ENCODE results near the gene LRRC37A2.
"Not testable (repeated sequence)": the region's sequence is repeated elsewhere in the genome, so short reads cannot be mapped to it uniquely, and the experiment has no call there.

LRRC37A2 gene

GRCh38 chr17:46512168-46512567, at the start of gene LRRC37A2:
Gene LRRC37A2 (plus strand): TSS chr17:46512468. CDS start chr17:46512713, 245 bp downstream.
- not testable (repeated sequence) for DNase-seq

DNA sequence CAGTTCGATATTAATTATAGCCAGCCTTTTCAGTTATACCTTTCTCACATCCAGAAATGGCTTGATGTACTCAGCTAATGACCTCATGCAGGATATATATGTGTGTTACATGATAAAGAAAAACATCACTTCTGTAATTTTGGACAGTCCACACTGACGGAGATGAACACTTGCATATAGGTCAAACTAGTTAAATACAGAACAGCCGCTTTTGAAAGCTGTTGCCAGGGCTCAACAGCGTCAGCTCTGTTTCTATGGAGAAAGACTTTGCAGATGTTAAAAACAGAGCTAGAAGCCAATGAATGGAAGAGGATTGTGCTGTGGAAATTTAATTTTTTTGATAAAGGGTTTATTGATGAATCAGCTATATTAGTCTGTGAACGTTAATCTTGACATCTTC, 44.6 kb upstream of the LRRC37A2 start:
- DNase-seq, result not testable (repeated sequence)

DNA sequence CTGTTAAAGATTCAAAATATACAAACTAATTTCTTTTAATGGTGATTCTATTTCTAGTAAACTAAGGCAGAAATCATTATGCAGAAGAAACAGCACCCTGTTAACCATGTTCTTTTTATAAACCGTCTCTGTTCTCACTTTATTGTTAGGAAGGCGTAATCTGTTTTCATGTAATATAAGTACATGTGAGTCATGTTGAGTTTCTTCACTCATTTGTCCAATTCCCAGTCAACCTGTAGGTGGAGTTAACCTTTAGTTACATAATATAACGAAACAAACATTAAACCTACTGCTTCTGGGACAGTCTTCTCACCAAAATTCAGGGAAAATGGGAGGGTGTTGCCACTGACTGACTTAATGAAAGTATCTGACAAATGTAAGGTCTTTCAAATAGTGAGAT, 37.8 kb upstream of the LRRC37A2 start:
- not testable (repeated sequence) for DNase-seq

- DNase-seq, result not testable (repeated sequence)
These were observed 36.7 kb upstream of the LRRC37A2 start for GRCh38 chr17:46475583-46475982.

- not testable (repeated sequence) for DNase-seq
These were observed 33.4 kb upstream of the LRRC37A2 start for GRCh38 chr17:46478823-46479222.

DNA sequence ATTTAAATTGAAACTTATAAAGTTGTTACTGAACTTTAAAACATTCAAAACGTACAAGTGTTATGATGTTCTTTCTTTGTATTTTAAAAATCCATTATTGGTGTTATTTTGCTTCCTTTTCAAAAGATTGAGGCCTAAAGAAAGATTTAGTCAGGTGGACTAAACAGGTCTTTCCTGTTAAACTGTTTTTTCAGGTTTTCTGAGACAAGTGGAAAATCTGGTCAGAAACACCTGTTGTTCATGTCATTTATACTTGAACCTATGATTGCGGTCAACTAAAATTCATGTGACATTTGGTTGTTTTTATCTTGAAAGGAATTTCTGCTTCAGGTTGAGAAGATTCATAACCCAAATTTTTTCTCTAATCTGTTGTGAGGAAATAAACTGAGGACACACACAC, 31.0 kb upstream of the LRRC37A2 start:
- not testable (repeated sequence) for DNase-seq

DNA sequence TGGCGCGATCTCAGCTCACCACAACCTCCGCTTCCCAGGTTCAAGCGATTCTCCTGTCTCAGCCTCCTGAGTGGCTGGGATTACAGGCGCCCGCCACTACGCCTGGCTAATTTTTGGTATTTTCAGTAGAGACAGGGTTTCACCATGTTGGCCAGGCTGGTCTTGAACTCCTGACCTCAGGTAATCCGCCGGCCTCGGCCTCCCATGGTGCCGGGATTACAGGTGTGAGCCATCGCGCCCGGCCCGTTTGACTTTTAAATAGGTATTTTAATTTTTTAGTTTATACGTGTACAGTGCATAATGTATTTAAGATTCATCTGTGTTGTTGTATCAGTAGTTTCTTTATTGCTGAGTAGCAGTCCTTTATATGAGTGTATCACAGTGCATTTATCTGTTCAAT, 20.2 kb upstream of the LRRC37A2 start:
- not testable (repeated sequence) for DNase-seq

DNA sequence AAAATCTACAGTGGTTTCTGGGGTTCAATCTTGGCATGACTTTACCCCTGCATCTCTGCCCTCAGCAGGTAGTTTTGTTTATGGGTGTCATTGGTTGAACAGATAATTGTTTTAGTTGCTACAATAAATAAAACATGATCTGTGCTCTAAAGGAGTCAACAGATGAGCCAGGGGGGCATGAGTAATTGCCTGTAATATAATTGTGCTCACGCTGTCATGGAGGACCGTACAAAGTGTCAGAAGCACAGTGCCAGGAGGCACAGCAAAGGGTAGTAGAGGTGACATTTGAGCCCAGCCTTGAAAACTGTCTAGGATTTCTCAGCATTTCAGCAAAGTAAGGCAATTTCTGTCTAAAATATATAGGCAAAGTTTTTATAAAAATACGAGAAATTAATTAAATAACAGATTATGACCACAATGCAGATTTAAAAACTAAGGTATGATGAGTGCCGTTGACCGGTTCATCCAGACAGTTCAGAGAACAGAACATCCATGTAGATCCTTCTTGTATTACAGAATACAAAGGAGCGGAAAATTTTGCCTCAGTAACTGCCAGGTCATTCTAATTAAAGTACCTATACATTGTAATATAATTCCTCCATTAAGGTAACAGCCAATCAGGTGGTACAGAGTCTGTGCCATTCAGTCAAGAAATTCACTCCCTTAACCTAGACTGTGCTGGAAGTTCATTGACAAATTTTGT, 12.7 kb upstream of the LRRC37A2 start:
- DNase-seq, result not testable (repeated sequence)

- not testable (repeated sequence) for DNase-seq
These were observed 6.4 kb upstream of the LRRC37A2 start for GRCh38 chr17:46505896-46506295.

DNA sequence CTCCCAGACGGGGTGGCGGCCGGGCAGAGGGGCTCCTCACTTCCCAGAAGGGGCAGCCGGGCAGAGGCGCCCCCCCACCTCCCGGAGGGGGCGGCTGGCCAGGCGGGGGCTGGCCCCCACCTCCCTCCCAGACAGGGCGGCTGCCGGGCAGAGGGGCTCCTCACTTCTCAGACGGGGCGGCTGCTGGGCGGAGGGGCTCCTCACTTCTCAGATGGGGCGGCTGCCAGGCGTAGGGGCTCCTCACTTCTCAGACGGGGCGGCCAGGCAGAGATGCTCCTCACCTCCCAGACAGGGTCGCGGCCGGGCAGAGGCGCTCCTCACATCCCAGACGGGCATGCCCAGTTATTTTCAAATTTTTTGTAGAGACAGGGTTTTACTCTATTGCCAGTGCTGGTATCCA, 22.4 kb downstream of the LRRC37A2 start:
- not testable (repeated sequence) for DNase-seq

DNA sequence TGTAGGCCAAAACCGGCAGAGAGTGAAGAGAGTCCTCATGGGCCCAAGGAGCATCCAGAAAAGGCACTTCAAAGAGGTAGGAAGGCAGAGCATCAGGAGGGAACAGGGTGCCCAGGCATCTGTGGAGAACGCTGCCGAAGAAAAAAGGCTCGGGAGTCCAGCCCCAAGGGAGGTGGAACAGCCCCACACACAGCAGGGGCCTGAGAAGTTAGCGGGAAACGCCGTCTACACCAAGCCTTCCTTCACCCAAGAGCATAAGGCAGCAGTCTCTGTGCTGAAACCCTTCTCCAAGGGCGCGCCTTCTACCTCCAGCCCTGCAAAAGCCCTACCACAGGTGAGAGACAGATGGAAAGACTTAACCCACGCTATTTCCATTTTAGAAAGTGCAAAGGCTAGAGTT, 36.3 kb downstream of the LRRC37A2 start:
- not testable (repeated sequence) for DNase-seq

GRCh38 chr17:46559155-46559554, 46.9 kb downstream of the LRRC37A2 start:
- not testable (repeated sequence) for DNase-seq

DNA sequence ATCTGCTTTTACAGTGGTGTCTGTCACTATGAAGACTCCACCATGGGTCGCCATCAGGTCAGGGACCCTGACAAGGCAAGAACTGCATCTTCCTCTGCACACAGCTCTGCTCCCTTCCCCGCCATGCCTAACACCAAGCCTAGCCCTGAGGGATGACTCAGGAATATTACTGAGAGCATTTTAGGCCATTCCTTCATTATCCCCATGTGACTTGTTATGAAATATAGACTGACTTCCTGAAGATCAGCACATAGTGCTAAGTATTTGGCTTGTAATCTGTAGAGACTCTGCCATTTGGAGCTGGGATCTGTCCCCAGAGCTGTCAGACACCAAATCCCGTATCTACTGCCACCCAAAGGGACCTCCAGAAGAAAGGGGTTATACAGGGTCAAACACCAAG, 47.8 kb downstream of the LRRC37A2 start:
- not testable (repeated sequence) for DNase-seq

- DNase-seq, result not testable (repeated sequence)
These were observed 54.0 kb downstream of the LRRC37A2 start for GRCh38 chr17:46566284-46566683.

DNA sequence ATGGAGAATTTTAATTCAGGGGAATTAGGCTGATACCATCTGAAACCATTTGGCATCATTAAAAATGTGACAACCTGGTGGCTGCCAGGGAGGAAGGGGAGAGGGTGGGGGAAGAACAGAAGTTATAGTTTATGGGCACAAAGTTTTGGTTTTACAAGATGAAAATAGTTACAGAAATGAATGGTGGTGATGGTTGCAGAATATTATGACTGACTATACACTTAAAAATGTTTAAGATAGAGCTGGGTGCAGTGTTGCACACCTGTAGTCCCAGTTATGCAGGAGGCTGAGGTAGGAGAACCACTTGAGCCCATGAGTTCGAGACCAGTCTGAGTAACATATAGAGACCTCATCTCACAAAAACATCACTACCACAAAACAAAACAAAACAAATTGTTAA, 54.7 kb downstream of the LRRC37A2 start:
- not testable (repeated sequence) for DNase-seq

DNA sequence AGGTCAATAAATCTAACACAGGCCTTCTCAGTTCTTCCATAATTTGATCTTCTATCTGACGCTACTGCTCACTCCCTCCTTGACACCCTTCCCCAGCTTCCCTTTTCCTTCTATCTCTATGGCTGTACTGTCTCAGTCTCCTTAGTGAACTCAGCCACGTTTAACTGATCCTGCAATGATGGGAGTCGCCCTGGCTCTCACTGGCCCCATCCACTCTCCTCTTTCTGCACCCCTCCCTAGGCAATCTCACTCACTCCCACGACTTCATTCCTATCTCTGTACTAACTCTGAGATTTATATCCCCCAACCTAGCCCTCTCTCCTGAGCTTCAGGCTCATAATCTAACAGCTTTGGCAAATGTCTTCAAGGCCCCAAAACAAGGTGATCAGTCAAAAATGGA, 59.5 kb downstream of the LRRC37A2 start:
- DNase-seq, result not testable (repeated sequence)

DNA sequence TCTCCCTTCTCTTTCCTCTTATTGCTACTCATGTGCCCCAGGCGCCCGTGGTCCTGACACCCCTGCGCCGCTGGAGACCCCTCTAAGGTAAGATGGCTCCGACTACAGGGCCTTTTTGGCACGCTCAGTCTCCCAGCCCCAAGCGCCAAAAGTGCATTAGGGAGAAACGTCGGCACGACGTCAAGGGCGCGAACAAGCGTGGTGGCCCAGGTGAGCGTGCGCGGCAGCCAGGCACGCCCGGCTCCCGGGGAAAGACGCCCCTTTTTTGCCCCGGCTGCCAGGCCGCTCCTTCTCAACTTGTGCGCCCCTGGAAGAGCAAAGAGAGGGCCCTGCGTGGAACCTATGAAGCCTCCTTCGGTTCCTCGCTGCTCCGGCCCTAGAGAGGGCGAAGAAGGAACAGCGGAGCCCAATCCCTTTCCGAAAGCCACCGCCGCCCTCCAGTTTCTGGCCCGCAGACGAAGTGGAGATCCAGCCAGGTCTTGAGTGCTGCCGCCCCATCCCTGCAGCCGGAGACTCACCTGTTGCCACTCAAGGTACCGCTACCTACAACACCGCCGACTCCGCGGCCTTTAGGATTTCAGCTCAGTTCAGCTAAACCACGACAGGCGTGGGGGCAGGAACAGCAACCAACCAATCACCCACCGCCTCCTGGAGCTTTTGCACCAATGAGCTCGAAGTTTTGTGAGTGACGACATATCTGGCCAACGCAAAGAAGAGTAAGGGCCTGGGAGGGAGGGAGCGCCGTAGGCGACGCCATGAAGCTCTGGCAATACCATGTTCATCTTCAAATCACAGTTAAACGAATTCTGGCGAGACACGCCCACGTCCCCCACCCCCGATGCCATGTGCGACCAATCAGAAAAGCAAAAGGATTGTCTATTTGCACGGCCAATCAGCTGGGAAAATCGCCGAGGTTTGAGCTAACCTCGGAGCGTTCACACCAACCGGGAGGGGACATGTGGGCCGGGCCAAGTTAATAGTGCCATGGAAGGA, 67.1 kb downstream of the LRRC37A2 start, which contains the start of gene ARL17A:
TSS of gene ARL17A (minus strand) at position 609 of the 993 bp plus-strand sequence. CDS start 3,369 bp downstream, outside the sequence.
- not testable (repeated sequence) for DNase-seq

DNA sequence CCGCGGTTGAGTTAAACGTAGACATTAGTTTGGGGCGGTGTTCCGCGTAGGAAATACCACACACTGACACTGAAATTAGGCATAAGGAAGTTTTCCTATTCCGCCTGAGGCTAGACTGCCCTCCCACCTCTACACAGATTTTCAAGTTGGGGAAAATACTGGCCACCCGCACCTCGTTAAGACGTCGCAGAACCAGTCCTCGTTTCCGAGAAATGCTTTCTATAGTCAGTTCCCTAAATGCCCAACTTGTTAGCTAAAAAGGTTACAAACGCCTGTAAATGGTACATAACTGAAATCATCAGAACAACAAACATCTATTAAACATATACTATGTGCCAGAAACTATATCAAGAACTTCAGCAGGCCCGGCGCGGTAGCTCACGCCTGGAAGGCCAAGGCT, 67.8 kb downstream of the LRRC37A2 start:
- DNase-seq, result not testable (repeated sequence)

DNA sequence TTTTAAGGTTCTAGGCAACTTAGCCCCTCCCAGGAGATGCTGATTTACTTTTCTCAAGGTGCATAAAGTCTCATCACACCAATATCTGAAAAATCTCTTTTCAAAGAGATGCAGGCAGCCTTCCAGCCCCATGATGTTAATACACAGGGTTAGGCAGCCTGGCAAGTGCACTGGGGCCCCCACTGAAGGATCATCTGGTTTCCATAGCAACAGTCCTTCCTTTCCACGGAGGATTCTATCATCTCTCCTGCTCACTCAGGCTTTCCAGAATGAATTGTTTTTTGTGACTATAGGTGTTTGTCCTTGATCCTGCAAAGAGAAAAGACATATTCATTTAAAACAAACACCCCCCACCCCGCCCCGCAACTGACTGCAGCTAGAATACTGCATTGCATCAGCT, 73.2 kb downstream of the LRRC37A2 start:
- not testable (repeated sequence) for DNase-seq

GRCh38 chr17:46590157-46591146, 78.2 kb downstream of the LRRC37A2 start, which contains the start of gene NSF:
Gene NSF (plus strand): TSS chr17:46590669. CDS start chr17:46590776, 107 bp downstream.
- DNase-seq, result not testable (repeated sequence)

DNA sequence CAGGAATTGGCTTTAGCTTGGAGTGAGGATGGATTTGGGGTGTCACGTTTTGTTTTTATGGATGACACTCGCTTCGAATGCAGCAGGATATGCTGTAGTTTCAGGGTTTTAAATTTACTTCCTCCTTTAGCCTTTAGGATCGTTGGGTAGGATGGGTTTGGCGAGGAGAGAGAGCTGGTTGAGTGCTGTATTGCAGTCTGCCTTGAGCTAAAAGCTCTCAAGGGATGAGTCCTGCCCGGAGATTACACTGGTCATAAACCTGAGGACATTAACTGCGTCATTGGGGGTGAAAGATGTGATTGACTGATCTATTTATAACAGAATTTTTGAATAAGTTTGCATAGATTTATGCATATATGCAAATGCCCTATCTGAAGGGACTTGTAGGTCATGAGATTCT, 79.1 kb downstream of the LRRC37A2 start:
- not testable (repeated sequence) for DNase-seq
